HG02970 (cell line): ENCODE measurements around the gene SPTLC2.
"Not testable (repeated sequence)": the region's sequence is repeated elsewhere in the genome, so short reads cannot be mapped to it uniquely, and the experiment has no call there.

Experiments
- ATAC-seq: cut with Tn5 transposase; IDR thresholded peaks from one replicate; pipeline ENCODE4 v1.9.1; 2021; ENCODE audit warnings: mild to moderate bottlenecking, moderate library complexity, moderate number of reproducible peaks; ENCODE audit not compliant: unreplicated experiment, low FRiP score

SPTLC2 gene

GRCh38 chr14:77554816-77555599 is 61.4 kb downstream of the SPTLC2 start:
- no peak for ATAC-seq

- ATAC-seq: no peak
Measured at GRCh38 chr14:77554207-77554606, 62.2 kb downstream of the SPTLC2 start.

- ATAC-seq: no peak
Measured at GRCh38 chr14:77549451-77549850, 67.0 kb downstream of the SPTLC2 start.

- ATAC-seq: no peak
Measured at GRCh38 chr14:77547512-77548180, 68.8 kb downstream of the SPTLC2 start.

- ATAC-seq: not testable (repeated sequence)
Measured at GRCh38 chr14:77545171-77545570, 71.3 kb downstream of the SPTLC2 start.

- ATAC-seq: no peak
Measured at GRCh38 chr14:77544571-77544970, 71.9 kb downstream of the SPTLC2 start.

GRCh38 chr14:77543637-77544334 is 72.7 kb downstream of the SPTLC2 start:
- ATAC-seq: no peak

- ATAC-seq: no peak
Measured at GRCh38 chr14:77543240-77543551, 73.2 kb downstream of the SPTLC2 start.

GRCh38 chr14:77542421-77543239 is 73.8 kb downstream of the SPTLC2 start:
- ATAC-seq: no peak

- no peak for ATAC-seq
Measured at GRCh38 chr14:77541905-77542304, 74.5 kb downstream of the SPTLC2 start.

GRCh38 chr14:77536951-77537350 is 79.5 kb downstream of the SPTLC2 start:
- not testable (repeated sequence) for ATAC-seq

- ATAC-seq: no peak
Measured at GRCh38 chr14:77531071-77531470, 85.4 kb downstream of the SPTLC2 start.

GRCh38 chr14:77529963-77530362 is 86.5 kb downstream of the SPTLC2 start:
- no peak for ATAC-seq

- no peak for ATAC-seq
Measured at GRCh38 chr14:77529213-77529612, 87.2 kb downstream of the SPTLC2 start.

- not testable (repeated sequence) for ATAC-seq
Measured at GRCh38 chr14:77528701-77529100, 87.7 kb downstream of the SPTLC2 start.

GRCh38 chr14:77526266-77526665 is 90.2 kb downstream of the SPTLC2 start:
- ATAC-seq: no peak

GRCh38 chr14:77524536-77524935 is 91.9 kb downstream of the SPTLC2 start:
- no peak for ATAC-seq

GRCh38 chr14:77523109-77523508 is 93.3 kb downstream of the SPTLC2 start:
- no peak for ATAC-seq

- ATAC-seq: no peak
Measured at GRCh38 chr14:77520555-77520954, 95.9 kb downstream of the SPTLC2 start.

GRCh38 chr14:77516126-77516525 is 100.3 kb downstream of the SPTLC2 start:
- no peak for ATAC-seq
